ENCODE results near the gene ACSM2B. TPM values are rescaled to one million over a fixed set of nuclear protein-coding genes. Genes with fewer than 3 reads are reported as not detected.

ACSM2B gene
- total and polyA plus RNA-seq, 12 donors, result 0.07 to 1.0 (median 0.28) TPM; not detected in 5

DNA sequence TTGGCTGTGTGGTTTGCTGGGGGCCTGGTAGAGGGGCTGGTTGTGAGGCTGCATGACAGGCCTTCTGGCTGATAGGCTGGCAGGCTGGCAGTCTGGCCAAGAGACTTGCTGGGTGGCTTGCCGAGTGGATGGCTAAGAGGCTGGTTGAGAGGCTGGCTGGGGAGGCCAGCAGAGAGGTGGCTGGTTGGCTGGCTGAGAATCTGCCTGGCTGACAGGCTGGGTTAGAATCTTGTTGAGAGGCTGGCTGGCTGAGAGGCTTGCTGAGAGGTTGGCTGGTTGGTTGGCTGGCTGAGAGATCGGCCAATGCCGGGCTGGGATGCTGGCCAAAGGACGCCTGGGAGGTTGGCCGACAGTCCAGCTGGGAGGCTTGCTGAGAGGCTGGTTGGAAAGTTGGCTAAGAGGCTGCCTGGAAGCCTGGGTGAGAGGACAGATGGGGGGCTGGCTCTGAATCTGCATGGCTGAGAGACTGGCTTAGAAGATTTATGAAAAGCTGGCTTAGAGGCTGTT is 35.9 kb upstream of the ACSM2B start:
- TF ChIP-seq POLR2A (IDR thresholded peaks at IDR 0.05) (no peak), CTCF (IDR thresholded peaks at IDR 0.05) (no peak)
- no peak overlapping the region for H3K4me3 ChIP-seq
- DNase-seq, result peak in 4 of 7 donors; percentile 21 to 44 (median 24)
- H3K27ac ChIP-seq, result no peak overlapping the region
- no peaks in the 10 kb centered on the region for H3K27me3 ChIP-seq
- 71 to 80% (median 76%) methylated on average over 4 to 5 of the region's 5 CpGs for WGBS, 4 donors
- no peaks in the 10 kb centered on the region for H3K36me3 ChIP-seq (replicated peaks in 1 of 2)
- H3K9me3 ChIP-seq (replicated peaks in 1 of 3), result no peaks in the 10 kb centered on the region
- H3K4me1 ChIP-seq (replicated peaks in 1 of 2), result no peaks in the 10 kb centered on the region
- intact Hi-C loops (cut with DNase I), result no loop called here

DNA sequence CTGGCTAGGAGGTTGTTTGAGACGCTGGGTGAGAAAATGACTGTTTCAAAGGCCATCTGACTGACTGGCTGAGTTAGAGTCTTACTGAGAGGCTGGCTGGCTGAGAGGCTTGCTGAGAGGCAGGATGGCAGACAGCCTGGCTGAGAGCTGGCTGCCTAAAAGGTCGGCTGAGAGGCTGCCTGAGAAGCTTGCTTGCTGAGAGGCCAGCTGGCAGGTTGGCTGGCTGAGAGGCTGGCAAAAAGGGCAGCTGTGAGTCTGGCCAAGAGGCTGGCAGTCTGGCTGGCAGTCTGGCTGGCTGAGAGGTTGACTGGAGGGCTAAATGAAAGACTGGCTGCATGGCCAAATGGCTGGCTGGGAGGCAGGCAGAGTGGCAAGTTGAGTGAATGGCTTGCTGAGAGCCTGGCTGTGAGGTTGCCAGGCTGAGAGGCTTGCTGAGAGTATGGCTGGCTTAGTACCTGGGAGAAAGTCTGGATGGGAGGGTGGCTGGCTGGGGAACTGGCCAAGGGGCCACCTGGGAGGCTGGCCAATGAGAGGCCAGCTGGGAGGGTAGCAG is 35.3 kb upstream of the ACSM2B start:
- TF ChIP-seq CTCF (IDR thresholded peaks at IDR 0.05), result no peak
- no peak for TF ChIP-seq POLR2A (IDR thresholded peaks at IDR 0.05)
- no peaks in the 10 kb centered on the region for H3K36me3 ChIP-seq (replicated peaks in 1 of 2)
- no peaks in the 10 kb centered on the region for H3K9me3 ChIP-seq (replicated peaks in 1 of 3)
- intact Hi-C loops (cut with DNase I), result no loop called here
- H3K27ac ChIP-seq, result peak overlapping the region in 1 of 5 donors; percentile 29
- H3K4me1 ChIP-seq (replicated peaks in 1 of 2), result no peaks in the 10 kb centered on the region
- no peaks in the 10 kb centered on the region for H3K27me3 ChIP-seq
- DNase-seq, result peak in 3 of 7 donors; percentile 21 to 71 (median 42)
- WGBS, 4 donors, result 41 to 53% (median 48%) methylated on average over 1 to 2 of the region's 2 CpGs
- no peak overlapping the region for H3K4me3 ChIP-seq

DNA sequence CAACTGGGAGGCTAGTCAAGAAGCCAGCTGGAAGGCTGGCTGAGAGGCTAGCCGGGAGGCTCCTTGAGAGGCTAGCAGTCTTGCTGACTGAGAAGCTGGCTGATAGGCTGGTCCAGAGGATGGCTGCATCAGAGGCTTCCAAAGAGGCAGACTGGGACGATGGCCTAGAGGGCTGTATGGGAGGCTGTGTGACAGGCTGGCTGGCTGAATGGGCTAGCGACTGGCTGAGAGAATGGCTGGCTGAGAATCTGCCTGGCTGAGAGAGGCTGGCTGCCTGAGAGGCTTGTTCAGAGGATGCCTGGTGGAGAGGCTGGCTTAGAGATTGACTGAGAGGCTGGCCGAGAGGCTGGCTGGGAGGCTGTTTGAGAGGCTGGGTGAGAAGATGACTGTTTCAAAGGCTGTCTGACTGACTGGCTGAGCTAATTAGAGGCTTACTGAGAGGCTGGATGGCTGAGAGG is 34.8 kb upstream of the ACSM2B start:
- DNase-seq, result no peak
- Histone ChIP-seq H3K9me3 (replicated peaks in 1 of 3) (no peaks in the 10 kb centered on the region), H3K4me1 (replicated peaks in 1 of 2) (no peaks in the 10 kb centered on the region), H3K36me3 (replicated peaks in 1 of 2) (no peaks in the 10 kb centered on the region), H3K27ac (peak overlapping the region in 1 of 5 donors; percentile 29), H3K4me3 (no peak overlapping the region), H3K27me3 (no peaks in the 10 kb centered on the region)
- no peak for TF ChIP-seq CTCF (IDR thresholded peaks at IDR 0.05)
- no peak for TF ChIP-seq POLR2A (IDR thresholded peaks at IDR 0.05)
- 63 to 68% (median 65%) methylated on average over 2 to 4 of the region's 4 CpGs for WGBS, 4 donors
- intact Hi-C loops (cut with DNase I), result no loop called here

DNA sequence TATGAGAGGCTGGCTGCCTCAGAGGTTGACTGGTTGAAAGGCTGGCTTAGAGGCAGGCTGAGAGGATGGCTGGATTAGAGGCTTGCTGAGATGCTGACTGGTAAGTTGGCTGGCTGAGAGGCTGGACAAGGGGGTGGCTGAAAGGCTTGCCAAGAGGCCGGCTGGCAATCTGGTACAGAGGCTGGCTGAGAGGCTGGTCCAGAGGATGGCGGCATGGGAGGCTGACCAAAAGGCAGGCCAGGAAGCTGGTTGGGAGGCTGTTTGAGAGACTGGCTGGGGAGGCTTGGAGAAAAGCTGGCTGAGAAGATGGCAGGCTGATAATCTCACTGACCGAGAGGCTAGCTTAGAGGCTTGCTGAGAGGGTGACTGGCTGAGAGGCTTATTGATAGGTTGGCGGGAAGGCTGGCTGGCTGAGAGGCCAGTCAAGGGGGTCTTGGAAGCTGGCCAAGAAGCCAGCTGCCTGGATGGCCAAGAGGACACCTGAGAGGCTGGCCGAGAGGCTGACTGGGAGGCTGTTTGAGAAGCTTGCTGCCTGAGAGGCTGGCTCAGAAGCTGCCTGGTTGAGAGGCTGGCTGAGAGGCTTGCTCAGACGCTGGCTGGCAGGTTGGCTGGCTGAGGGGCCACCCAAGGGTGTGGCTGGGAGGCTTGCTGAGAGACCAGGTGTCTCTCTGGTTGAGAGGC is 34.2 kb upstream of the ACSM2B start:
- Histone ChIP-seq H3K4me1 (replicated peaks in 1 of 2) (no peaks in the 10 kb centered on the region), H3K27me3 (no peaks in the 10 kb centered on the region), H3K36me3 (replicated peaks in 1 of 2) (no peaks in the 10 kb centered on the region), H3K9me3 (replicated peaks in 1 of 3) (no peaks in the 10 kb centered on the region), H3K27ac (no peak overlapping the region), H3K4me3 (no peak overlapping the region)
- intact Hi-C loops (cut with DNase I), result no loop called here
- TF ChIP-seq CTCF (IDR thresholded peaks at IDR 0.05), result no peak
- TF ChIP-seq POLR2A (IDR thresholded peaks at IDR 0.05), result no peak
- no peak for DNase-seq
- 69 to 86% (median 79%) methylated on average over 4 to 6 of the region's 6 CpGs for WGBS, 4 donors

Data from adrenal gland (tissue), 12 donors.